HG02798 (cell line): ENCODE measurements around the gene PEX16.
"Not testable (repeated sequence)": the region's sequence is repeated elsewhere in the genome, so short reads cannot be mapped to it uniquely, and the experiment has no call there.

ENCODE experiments used
- ATAC-seq: cut with Tn5 transposase; IDR thresholded peaks from one replicate; pipeline ENCODE4 v1.9.1; 2021; ENCODE audit warnings: mild to moderate bottlenecking; ENCODE audit not compliant: unreplicated experiment, poor library complexity

PEX16 gene

DNA sequence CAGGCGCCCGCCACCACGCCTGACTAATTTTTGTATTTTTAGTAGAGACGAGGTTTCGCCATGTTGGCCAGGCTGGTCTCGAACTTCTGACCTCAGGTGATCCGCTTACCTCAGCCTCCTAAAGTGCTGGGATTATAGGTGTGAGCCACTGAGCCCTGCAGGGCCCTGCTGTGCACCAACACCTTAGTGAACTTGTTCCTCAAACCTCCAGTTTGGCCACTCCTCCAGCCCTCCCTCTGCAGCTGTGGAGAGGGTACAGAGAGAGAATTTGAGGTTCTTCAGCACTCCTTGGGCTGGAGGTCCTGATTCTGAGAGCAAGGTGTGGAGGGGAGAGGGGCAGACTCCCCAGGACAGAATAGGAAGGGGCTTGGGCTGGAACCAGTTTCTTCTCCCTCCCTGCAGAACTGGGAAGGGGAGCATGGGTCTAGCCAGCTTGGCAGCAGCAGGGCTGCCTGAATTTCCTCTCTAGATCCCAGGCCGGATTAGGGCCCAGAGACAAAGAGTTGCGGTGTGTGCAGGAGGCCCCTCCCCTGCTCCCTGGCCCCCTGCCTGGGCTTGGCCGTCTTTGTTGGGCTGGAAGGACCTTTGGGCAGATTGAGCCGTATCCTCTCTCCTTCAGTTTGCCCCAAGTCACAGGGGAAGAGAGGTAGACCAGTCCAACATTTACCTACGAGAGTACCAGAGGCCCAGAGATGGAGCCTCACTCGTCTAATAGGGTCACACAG lies 2.3 kb upstream of the PEX16 start:
- ATAC-seq: no peak

DNA sequence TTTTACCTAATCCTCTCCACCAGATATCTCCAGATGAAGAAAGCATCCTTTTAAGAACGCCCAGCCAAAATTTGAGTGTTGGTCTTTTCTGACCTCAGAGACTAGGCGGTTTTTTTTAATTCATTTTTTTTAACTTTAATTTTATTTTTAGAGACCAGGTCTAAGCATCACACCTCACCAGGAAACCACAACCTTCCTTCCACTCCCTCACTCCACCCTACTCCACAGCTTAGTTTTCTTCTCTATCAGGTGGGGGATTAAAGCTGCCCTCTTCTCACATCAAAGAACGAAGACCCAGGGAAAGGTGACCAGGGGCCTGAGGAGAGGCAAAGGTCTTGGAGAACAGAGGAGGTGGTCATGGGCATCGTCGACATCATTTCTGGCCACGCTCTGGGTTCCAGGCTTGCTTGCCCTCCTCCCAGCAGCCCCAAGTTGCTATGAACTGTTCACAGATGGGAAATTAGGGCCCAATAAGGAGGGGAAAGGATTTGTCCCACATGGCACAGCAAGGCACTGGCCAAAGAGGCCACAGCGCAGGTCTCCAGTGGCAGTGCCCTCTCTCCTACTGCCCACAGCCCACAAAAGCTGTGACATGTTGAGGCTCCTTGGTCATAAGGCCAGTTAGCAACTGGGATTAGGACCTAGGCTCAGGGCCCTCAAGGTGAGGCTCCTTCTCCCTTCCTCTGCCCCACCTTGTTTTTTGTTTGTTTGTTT lies 1.4 kb upstream of the PEX16 start:
- no peak for ATAC-seq

DNA sequence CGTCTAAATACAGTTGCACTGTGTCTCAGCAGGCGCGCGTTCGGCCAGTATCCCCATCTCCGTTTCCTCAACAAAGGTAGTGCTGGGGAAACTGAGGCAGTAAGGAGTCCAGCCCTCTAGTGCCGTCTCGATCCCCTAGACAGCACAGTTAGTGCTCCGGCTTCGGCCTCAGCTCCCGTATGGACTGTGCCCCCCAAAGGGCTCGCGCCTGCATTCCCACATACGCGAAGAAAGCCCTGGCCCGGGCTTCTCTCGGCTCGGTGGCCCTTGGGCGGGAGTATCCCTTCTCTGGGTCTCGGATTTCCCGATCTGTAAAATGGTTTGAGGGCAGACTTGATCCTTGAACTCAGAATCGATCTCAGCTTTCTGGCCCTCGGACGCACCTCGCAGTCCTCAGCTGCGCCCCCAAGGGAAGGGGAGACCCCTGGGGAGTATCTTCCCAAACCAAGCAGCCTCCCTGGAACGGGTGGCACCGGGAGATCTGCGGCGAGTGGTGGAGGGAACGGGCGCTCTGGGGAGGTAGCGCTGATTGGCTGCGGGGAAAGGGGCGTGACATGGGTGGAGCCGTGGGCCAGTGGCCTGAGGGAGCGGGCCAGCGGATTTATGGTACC lies 759 bp upstream of the PEX16 start:
- peak; percentile 53 for ATAC-seq

DNA sequence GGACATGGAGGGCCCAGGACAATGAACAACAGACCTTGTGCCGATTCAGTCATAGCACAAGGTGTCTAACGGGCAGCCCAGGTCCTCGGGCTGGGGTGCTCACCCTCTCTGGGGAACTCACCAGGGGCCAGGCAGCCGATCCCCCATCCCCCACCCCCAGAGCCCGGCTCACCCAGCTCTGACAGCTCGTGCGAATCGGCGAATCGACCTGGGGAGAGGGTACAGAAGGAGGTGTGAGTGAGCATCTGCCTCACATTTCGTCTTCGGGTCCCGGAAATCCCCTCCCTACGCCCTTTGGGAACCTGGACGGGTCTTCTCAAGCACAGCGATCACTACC lies 423 bp downstream of the PEX16 start:
- ATAC-seq: peak; percentile 0

DNA sequence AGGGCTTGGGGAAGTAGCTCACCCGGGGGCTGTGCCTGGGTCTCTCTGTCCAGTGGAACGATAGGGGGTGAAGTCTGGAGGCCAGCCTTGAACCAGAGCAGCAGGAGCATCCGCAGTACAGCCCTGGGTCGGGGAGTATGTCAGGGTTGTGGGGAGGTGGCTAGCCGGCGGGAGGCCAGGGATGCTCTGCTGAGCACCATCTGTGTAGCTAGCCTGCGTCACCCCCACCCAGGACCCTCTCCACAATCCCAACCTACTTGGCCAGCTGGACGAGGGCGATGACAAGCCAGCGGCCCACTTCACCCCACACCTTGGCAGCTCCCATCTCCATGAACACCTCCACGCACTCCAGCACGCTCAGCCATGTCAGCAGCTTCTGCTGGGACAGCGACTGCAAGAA lies 2.2 kb downstream of the PEX16 start:
- no peak for ATAC-seq

DNA sequence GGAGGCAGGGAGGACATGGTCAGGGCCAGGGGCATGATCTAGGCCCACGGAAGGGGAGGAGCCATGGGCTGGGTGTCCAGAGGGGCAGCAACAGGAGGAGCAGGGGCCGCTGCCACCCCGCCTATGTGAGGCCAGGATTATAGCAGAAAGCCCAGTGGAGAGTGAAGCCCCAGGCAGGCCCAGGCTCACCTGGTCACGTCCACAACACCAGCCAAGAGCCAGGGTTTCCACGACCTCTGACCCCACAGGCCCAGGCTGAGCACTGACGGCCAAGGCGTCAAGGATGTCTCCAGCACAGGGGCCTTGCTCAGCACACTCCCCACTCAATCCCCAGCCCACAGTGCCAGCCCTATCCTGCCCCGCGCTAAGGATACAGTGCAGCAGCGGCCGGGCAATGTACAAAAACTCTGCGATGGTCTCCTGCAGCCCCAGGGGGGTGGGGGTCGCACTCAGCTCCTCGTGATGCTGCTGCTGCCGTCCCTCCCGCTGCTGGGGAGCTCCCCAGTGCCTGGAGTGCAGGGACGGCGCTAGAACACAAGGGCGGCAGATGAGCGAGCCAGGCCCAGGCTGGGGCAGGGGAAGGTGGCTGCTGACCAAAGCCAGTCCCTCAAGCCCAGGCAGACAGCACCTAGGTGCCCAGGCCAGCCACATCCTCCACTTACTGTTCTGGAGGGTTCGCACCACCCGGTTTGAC lies 3.6 kb downstream of the PEX16 start:
- no peak for ATAC-seq

DNA sequence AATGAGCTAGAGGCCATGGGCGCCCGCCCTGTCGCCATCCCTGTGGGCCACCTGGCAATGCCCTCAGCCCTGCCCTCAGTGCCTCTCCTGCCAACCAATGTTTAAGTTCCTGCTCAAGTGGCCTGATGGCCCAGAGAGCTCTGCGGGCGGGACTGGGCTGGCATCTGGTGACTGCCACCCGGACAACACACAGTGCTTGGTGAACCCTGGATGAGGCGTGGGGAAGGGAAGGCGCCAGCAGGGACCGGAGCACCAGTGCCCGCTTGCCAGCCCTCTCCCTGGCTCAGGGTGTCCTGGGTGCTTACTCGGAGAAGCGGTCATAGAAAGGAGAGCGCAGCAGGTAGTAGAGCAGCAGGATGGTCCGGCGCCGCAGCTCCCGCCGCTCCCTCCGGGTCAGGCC lies 4.2 kb downstream of the PEX16 start:
- no peak for ATAC-seq

DNA sequence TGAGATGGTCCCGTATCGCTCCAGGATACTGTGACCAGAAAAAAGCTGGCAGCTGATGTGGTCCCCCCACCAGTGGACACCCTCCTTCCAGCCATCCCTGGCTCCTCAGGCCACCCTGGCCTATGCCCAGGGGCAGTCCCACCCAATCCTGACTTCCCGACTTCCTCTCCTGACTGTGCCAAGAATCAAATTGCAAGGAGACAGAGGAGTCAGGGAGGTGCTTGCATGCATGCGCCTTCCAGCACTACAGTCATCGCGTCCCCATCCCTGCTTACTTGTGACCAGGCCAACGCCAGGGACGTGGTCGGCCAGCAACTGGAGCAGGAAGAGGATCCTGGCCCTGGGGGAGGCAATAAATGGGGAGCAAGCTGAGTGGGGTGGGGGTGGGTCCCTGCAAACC lies 7.1 kb downstream of the PEX16 start:
- ATAC-seq: no peak

DNA sequence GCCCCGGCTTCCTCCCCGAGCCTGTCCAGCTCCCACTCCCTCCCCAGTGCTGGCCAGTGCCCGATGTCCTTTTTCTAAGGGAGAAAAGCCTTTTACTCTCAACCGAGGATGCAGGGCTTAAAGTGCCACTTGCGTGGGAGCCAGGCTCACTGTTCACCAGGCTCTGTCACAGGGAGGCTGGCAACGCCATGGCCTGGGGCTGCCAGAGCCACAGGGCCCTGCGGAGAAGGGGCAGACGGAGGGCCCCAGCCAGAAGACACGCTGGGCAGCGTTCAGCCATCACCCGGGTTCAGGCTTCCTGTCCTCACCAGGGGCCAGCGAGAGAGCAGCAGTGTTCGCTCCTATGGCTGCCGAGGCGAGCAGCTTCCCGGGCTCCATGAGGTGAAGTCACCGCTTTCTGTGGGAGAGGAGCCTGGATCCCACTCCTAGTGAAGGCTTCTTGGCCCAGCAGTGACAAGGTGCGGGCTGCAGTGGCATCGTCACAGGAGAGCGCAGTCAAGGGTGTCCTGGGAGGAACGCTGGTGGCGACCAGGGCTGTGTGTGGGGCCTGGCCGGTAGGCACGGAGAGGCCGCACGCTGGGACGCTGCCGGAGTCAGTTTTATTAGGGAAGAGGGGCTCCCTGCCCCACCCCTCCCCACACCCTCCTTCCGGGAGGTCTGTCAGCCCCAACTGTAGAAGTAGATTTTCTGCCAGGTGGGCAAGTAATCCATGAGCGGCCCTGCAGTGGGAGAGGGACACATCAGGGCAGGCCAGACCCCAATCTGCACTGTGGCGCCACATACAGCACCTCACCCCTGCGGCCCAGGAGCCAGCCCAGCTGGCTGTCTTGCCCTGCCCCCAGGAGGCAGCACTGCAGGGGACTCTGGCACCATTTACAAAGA lies 7.8 kb downstream of the PEX16 start:
- no peak for ATAC-seq

DNA sequence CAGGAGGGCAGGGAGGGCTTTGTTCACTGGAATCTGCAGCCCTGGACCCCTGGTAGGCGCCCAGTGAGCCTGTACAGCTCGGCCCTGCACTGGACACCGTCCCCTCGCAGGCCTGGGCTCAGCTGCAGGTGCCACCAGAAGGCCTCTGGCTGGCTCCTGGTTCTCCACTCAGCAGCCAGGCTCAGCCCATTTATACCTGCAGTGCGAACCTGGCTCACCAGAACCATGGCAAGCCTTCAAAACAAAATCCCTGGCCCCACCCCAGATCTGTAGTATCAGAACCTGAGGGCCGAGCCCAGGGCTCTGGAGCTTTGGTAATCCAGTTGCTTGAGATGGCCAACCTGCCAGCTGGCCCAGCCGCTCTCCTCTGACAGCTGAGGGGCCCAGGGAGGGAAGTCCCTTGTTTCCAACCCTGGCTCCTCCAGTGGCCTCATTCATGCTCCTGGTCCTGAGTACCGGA lies 9.7 kb downstream of the PEX16 start:
- ATAC-seq: no peak

DNA sequence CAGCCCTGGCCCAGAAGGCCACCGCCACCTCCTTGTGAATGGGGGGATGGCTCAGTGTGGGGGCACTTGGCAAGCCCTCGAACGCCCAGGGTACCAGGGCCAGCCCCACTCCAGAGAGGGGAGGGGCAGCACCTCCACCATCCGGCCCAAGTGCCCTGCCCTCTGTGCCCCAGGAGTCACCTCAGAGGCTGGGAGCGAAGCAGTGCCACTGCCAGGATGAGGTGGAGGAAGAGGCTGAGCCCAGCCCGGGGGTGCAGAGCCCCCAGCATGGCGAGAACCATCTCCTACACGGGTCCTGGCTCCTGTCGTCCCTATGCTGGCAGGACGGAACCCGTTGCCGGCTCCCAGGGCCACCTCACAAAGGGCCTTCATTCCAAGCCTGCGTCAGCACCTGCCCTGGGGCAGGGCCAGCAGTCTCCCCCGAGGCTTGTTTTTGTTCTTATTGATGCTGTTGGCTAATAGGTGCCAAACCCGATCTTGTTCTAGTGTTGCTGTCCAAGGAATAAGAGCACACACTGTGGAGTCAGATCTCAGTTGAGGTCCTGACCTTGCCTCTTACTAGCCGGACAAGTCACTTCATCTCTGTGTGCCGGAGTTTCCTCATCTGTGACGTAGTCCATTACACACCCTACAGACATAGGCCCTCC lies 10.6 kb downstream of the PEX16 start, which contains the start of gene FREY1:
Gene FREY1, minus strand, starts transcription at position 307 of the 647 bp plus-strand sequence. Its CDS starts 26 bp downstream, at position 281.
- no peak for ATAC-seq

DNA sequence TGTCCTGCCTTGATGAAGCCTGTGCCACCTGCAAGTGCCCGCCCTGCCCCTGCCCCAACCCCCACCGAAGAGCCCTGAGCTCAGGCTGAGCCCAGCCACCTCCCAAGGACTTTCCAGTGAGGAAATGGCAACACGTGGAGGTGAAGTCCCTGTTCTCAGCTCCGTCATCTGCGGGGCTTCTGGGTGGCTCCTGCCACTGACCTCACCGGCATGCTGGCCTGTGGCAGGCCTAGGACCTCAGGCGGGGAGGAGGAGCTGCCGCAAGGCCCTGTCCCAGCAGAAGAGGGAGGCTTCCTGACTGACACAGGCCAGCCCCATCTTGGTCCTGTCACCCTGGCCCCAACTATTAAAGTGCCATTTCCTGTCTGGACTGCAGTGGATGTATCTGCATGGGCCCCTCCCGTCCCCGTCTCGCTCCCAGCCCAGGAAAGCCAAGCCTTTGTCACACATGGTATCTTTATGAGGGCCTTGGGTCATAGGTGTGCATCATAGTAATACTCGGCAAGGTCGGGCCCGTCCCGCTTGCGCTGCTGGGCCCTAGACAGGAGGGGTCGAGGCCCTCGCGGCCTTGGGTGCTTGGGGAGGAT lies 11.5 kb downstream of the PEX16 start:
- no peak for ATAC-seq

DNA sequence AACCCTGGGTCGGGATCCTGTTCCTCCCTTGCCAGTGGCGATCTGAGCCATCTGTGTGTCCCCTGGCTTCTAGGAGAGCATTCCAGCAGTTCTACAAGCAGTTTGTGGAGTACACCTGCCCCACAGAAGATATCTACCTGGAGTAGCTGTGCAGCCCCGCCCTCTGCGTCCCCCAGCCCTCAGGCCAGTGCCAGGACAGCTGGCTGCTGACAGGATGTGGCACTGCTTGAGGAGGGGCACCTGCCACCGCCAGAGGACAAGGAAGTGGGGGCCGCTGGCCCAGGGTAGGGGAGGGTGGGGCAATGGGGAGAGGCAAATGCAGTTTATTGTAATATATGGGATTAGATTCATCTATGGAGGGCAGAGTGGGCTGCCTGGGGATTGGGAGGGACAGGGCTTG lies 12.1 kb downstream of the PEX16 start:
- ATAC-seq: not testable (repeated sequence)

DNA sequence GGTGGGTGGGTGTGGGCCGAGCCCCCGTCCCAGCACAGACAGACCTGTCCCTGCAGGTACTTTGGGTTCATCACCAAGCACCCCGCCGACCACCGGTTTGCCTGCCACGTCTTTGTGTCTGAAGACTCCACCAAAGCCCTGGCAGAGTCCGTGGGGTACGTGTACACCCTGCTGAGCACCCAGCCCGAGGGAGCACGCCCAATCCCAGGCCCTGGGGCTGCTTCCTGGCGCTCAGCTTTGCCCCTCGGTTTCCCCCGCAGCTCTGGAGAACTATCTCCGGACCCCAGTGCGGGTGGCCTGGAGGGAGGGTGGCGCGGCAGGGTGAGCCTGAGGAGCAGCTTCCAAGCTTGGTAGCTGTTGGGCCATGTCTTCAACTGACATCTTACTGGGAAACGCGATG lies 12.6 kb downstream of the PEX16 start:
- ATAC-seq: no peak

DNA sequence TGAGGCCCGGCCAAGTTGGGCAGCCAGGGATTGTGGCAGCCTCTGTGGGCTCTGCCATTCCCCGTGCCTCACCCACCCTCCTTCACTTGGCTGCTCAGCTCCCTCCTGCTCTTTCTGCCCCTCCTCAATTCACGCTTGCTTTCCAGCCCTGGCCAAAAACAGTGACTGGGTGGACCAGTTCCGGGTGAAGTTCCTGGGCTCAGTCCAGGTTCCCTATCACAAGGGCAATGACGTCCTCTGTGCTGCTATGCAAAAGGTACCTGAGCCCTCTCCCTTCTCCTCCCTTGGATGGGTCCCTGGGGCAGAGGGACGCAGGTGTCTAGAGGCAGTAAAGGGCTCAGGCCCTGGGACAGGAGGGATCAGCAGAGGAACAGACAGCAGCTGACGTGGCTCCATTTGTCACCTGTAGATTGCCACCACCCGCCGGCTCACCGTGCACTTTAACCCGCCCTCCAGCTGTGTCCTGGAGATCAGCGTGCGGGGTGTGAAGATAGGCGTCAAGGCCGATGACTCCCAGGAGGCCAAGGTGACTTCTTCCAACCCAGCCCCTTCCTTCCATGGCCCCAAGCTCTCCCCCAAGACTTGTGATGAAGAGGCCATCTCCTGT lies 13.3 kb downstream of the PEX16 start:
- ATAC-seq: no peak

DNA sequence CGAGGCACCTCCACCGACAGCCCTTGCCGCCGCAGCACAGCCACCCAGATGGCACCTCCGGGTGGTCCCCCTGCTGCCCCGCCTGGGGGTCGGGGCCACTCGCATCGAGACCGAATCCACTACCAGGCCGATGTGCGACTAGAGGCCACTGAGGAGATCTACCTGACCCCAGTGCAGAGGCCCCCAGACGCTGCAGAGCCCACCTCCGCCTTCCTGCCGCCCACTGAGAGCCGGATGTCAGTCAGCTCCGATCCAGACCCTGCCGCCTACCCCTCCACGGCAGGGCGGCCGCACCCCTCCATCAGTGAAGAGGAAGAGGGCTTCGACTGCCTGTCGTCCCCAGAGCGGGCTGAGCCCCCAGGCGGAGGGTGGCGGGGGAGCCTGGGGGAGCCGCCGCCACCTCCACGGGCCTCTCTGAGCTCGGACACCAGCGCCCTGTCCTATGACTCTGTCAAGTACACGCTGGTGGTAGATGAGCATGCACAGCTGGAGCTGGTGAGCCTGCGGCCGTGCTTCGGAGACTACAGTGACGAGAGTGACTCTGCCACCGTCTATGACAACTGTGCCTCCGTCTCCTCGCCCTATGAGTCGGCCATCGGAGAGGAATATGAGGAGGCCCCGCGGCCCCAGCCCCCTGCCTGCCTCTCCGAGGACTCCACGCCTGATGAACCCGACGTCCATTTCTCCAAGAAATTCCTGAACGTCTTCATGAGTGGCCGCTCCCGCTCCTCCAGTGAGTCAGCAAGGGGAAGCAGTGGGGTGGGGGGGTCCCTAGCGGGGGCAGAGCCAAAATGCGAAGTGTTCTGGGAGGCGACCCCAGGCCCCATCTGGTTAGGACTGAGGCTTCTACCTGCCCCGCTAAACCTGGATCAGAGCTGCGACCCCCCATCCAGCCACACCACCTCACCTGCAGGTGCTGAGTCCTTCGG lies 15.0 kb downstream of the PEX16 start:
- ATAC-seq: no peak

DNA sequence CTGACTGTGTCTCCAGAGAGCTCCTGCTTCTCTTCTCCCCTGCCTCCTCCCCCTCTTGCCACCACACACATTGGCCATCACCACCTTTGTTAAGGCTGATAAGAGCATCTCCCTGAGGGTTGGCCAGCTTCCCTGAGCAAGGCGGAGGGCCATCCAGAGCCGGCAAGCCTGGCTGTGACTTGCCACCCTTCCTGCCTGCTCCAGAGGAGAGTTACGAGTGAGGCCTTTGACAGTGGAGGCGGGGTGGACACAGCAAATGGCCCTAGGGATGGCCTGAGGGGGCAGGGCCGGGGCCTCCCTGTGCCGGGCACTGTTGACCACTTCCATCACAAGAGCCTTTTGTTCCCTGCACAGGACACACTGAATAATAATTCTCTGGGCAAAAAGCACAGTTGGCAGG lies 16.1 kb downstream of the PEX16 start:
- ATAC-seq: no peak
